HG02938 (cell line): ENCODE measurements around the gene TRDMT1.
"Not testable (repeated sequence)": the region's sequence is repeated elsewhere in the genome, so short reads cannot be mapped to it uniquely, and the experiment has no call there.

ENCODE experiments used
- ATAC-seq: cut with Tn5 transposase; IDR thresholded peaks from one replicate; pipeline ENCODE4 v1.9.1; 2021; ENCODE audit warnings: mild to moderate bottlenecking, moderate library complexity; ENCODE audit not compliant: unreplicated experiment

The TRDMT1 gene

GRCh38 chr10:17141504-17142229 lies 59.8 kb downstream of the TRDMT1 start:
- ATAC-seq: no peak

DNA sequence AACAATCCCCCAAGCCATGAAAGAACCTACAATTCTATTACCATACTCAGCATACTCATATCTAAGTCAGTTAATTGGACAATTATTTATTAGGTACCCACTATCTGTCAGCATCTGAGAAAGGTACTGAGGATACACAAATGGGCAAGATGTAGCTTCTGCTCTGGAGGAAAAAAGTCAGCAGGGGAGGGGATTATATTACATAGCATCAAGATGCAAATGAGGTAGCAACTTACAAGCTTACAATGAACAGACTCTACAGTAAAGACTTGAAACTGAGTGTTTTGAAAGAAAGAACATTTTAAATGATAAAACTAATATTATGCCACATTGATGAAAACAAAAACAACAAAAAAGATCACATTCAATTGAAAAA lies 61.1 kb downstream of the TRDMT1 start:
- ATAC-seq: no peak

- ATAC-seq: no peak
These were observed 62.9 kb downstream of the TRDMT1 start for GRCh38 chr10:17138460-17139042.

GRCh38 chr10:17134737-17135260 lies 66.7 kb downstream of the TRDMT1 start:
- no peak for ATAC-seq

GRCh38 chr10:17134282-17134681 lies 67.2 kb downstream of the TRDMT1 start:
- no peak for ATAC-seq

- no peak for ATAC-seq
These were observed 71.7 kb downstream of the TRDMT1 start, which contains the start of gene CUBN for GRCh38 chr10:17129741-17130140. Gene CUBN (minus strand): TSS chr10:17129811. CDS start chr10:17129765, 46 bp downstream.

- no peak for ATAC-seq
These were observed 73.2 kb downstream of the TRDMT1 start for GRCh38 chr10:17128261-17128660.

- ATAC-seq: no peak
These were observed 75.1 kb downstream of the TRDMT1 start for GRCh38 chr10:17126327-17126726.

GRCh38 chr10:17125206-17125893 lies 76.1 kb downstream of the TRDMT1 start:
- no peak for ATAC-seq

- no peak for ATAC-seq
These were observed 77.5 kb downstream of the TRDMT1 start for GRCh38 chr10:17123961-17124360.

DNA sequence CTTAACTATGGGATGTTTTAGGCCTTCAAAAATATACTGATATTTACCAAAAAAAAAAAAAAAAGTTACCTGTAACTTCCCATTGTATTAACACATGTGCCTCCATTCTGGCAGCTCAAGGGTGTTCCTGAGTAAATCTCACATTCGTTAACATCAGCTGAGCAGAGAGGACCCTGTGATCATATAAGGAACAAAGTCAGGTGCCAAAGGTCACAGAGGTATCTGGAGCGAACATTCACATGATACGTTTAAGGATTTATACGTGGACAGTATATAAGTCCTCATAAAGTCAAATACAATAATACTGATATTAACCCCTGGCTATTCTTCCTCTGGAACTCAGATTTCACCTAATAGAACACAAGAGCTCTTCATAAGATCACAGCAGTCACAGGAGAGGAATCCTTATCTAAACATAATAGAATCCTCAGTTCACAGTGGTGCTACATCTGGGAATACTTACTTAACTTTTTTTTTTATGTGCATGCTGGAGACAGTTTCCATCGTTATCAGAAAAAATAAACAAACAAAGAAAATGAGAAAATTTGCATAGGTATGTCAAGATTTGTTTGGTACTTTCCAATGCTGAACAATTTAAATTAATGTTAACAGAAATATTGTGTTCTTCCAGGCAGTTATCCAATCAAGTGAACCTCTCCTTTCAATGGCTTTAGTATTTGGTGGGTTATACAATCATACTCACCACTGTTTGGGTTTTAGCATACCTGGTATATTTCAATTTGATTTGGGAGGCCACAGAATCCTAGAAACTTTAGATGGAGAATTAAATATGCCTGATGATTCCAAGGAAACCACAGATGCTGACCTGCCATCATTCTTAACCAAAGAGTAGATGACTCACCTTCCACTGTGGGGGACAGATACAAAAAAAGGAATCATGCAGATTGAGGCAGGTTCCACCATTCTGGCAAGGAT lies 78.5 kb downstream of the TRDMT1 start:
- ATAC-seq: no peak

GRCh38 chr10:17122052-17122451 lies 79.4 kb downstream of the TRDMT1 start:
- no peak for ATAC-seq

GRCh38 chr10:17120694-17121093 lies 80.8 kb downstream of the TRDMT1 start:
- no peak for ATAC-seq

GRCh38 chr10:17119845-17120244 lies 81.6 kb downstream of the TRDMT1 start:
- no peak for ATAC-seq

DNA sequence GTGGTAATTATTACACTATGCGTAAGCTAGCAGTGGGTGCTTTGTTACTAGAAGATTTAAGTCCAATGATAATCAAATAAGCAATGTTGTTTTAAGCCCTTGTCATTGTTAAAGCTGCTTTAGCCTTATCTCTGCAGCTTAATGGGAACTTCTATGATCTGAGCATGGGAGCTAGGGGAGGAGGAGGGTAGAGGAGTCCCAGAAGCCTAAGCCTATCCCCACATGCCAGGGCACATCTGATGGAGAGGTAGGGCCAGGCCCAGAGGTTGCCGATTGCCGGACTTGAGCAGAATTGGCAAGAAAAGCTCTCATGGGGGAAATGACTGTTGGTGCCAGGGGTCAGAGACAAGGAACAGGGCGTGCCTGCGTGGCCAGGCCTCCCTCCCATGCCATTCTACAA lies 85.3 kb downstream of the TRDMT1 start:
- ATAC-seq: no peak

DNA sequence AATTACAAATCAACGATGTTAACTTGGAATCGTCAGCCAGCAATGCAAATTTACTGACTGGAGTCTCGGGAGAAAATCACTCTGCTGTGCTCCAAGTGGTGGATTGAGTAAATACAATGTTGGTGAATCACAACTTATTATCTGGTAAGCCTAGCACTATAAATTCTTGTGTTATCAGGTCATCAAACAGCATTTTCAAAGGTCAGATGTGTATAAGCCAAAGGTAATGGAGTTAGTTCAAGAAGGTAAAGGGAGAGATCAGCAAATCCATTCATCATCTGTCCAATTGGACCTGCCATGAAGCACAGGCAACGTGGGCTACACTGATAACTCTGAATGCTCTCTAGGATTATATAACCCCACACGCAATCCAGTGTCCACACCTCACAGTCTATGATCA lies 85.8 kb downstream of the TRDMT1 start:
- no peak for ATAC-seq

DNA sequence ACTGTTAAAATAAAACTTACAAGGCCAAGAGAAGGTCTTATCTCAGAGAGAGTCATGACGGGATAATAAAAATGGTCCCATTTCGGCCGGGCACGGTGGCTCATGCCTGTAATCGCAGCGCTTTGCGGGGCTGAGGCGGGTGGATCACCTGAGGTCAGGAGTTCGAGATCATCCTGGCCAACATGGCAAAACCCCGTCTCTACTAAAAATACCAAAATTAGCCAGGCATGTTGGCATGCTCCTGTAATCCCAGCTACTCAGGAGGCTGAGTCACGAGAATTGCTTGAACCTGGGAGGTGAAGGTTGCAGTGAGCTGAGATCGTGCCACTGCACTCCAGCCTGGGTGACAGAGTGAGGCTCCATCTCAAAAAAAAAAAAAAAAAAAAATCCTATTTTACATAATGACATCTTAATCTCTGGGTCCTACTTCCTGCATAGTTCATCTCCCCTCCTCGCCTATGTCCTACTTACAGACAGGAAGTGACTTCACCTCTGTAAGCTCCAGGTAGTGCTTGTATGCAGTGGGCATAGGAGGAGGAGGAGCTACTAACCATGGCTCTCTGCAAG lies 86.5 kb downstream of the TRDMT1 start:
- ATAC-seq: not testable (repeated sequence)

DNA sequence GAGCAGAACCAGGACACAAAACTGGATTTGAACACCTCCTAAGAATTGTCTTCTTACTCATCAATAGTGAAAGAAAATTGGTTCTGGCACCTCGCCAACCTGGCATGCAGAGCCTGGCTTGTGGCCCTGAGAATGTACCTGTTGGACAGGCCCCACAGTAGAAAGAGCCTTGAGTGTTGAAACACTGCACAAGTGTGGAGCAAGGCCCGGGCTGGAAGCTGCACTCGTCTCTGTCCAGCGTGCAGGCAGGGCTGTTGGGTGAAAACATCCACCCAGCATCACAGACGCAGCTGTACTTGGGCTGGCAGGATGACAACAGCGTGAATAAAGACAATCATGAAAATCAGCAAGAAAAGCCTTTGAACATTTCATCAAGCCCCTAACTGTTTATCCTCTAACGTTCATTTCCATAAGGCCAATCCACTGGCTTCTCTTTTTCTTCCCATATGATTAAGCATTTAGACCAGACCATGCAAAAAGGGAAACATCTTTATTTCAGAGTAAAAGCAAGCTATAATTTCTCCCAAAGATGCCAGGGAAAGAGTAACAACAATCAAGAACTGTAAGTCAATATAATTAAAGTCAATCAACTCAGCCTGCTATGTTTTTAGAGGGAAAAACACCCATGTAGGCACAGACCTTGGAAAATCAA lies 87.5 kb downstream of the TRDMT1 start:
- no peak for ATAC-seq

- ATAC-seq: no peak
These were observed 88.1 kb downstream of the TRDMT1 start for GRCh38 chr10:17113346-17113745.

GRCh38 chr10:17112566-17112965 lies 88.9 kb downstream of the TRDMT1 start:
- ATAC-seq: no peak
